Measurements from ENCODE around the gene ANXA5. TPM values are rescaled to one million over a fixed set of nuclear protein-coding genes. Genes with fewer than 3 reads are reported as not detected.

ANXA5 gene
- total RNA-seq, 2 experiments from 2014 or later, result 98.4 to 99.5 TPM

- no peak overlapping the region for H3K4me3 Mint-ChIP-seq
- peak; percentile 17 for DNase-seq
- H3K4me1 Mint-ChIP-seq (ENCODE audit: low read depth), result peaks cover 25% of the 10 kb centered on the region
- no peak overlapping the region for H3K27ac Mint-ChIP-seq
- H3K27me3 Mint-ChIP-seq (ENCODE audit: low read depth), result peaks cover 27% of the 10 kb centered on the region
- no peaks in the 10 kb centered on the region for H3K36me3 Mint-ChIP-seq (ENCODE audit: low read depth)
- CTCF ChIA-PET, result interaction anchor here (2.0 kb wide), 1 partner anchor 245 kb away, joined by 5 read pairs; no protein-coding TSS in a partner anchor
- intact Hi-C loops (cut with micrococcal nuclease), result loop anchor here (2.0 kb wide), 1 partner anchor 19 kb away; no protein-coding TSS in a partner anchor
- peaks cover 2% of the 10 kb centered on the region for H3K9me3 Mint-ChIP-seq
Measured at GRCh38 chr4:121707344-121707743, 10.6 kb upstream of the ANXA5 start.

DNA sequence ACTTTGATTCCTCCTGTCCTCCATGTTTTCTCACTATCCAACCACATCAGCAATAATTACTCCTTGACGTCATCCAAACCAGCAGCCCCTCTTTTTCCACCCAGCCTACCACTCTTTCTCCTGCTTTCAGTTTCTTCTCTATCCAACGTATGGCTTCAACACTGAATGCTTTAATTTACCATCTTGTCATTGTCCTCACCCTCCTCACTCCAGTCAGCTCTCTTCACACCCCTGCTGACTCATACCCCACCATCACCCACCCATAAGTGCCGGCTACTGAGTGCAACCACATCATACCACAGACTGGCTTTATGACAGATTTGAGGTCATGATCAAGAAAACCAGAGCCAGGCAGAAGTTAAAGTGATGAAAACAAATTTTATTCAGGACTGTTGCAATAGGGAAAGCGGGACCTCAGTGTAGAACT is 9.8 kb upstream of the ANXA5 start:
- peak overlapping the region; percentile 25 for H3K27ac Mint-ChIP-seq
- H3K4me3 Mint-ChIP-seq, result no peak overlapping the region
- CTCF ChIA-PET, result interaction anchor here (2.0 kb wide), 1 partner anchor 244 kb away, joined by 5 read pairs; no protein-coding TSS in a partner anchor
- peak; percentile 57 for DNase-seq
- H3K36me3 Mint-ChIP-seq (ENCODE audit: low read depth), result no peaks in the 10 kb centered on the region
- H3K27me3 Mint-ChIP-seq (ENCODE audit: low read depth), result peaks cover 23% of the 10 kb centered on the region
- intact Hi-C loops (cut with micrococcal nuclease), result loop anchor here (1.0 to 2.0 kb wide), 2 partner anchors 9 to 20 kb away; no protein-coding TSS in a partner anchor
- peaks cover 20% of the 10 kb centered on the region for H3K4me1 Mint-ChIP-seq (ENCODE audit: low read depth)
- peaks cover 3% of the 10 kb centered on the region for H3K9me3 Mint-ChIP-seq

DNA sequence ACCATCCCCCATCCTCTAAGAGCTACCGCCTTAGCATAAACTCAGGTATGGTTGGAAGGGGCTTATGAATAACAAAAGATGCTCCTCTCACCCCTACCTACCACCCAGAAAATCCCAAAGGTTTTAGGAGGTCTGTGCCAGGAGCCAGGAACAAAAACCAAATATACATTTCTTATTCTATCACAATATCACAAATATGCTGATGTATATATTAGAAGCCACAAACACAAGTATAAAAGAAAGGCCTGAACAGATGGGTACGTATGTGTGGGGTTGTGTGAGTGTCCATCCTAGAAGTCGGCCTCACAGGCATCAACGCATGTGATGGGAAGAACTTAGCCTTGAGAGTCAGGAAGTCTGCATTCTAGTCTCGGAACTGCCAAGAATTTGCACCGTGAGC is 8.7 kb upstream of the ANXA5 start:
- Mint-ChIP-seq H3K36me3 (ENCODE audit: low read depth) (no peaks in the 10 kb centered on the region), H3K27ac (no peak overlapping the region), H3K27me3 (ENCODE audit: low read depth) (peaks cover 21% of the 10 kb centered on the region), H3K4me1 (ENCODE audit: low read depth) (peaks cover 14% of the 10 kb centered on the region), H3K9me3 (peaks cover 3% of the 10 kb centered on the region), H3K4me3 (no peak overlapping the region)
- CTCF ChIA-PET, result no interaction called here
- no peak for DNase-seq
- intact Hi-C loops (cut with micrococcal nuclease), result no loop called here

DNA sequence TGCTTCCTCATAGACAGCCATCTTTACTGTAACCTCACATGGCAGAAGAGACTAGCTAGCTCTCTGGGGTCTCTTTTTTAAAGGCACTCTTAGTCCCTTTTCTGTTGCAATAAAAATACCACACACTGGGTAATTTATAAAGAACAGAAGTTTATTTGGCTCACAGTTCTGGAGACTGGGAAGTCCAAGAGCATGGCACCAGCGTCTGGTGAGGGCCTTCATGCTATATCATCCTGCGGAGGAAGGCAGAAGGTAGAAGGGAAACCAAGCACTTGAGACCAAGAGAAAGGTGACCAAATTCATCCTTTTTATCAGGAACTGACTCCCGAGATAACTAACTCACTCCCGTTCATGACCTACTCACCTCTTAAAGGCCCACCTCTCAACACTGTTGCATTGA is 5.4 kb upstream of the ANXA5 start:
- Mint-ChIP-seq H3K4me1 (ENCODE audit: low read depth) (peaks cover 12% of the 10 kb centered on the region), H3K9me3 (peaks cover 3% of the 10 kb centered on the region), H3K4me3 (no peak overlapping the region), H3K36me3 (ENCODE audit: low read depth) (no peaks in the 10 kb centered on the region), H3K27me3 (ENCODE audit: low read depth) (peaks cover 16% of the 10 kb centered on the region), H3K27ac (no peak overlapping the region)
- intact Hi-C loops (cut with micrococcal nuclease), result no loop called here
- no peak for DNase-seq
- CTCF ChIA-PET, result no interaction called here

DNA sequence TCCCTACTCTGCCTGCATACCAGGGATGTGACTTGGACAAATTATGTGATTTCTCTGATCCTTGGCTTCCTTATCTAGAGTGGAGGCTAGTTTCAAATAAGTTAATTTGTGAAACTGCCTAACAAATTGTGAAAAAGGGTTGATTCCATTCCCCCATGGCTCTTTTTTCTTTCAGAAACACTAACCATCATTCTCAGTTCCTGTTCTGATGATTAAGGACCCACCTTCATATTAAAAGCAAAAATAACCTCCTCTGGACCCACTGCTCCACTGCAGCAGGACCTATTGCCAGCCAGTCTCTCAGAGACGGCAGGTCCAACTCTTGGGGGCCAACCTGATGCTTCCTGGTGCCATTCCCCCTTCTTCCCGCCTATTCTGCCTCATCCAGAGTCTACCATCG is 4.5 kb upstream of the ANXA5 start:
- Mint-ChIP-seq H3K4me1 (ENCODE audit: low read depth) (peaks cover 3% of the 10 kb centered on the region), H3K4me3 (no peak overlapping the region), H3K27ac (no peak overlapping the region), H3K27me3 (ENCODE audit: low read depth) (peaks cover 16% of the 10 kb centered on the region), H3K36me3 (ENCODE audit: low read depth) (no peaks in the 10 kb centered on the region), H3K9me3 (peaks cover 3% of the 10 kb centered on the region)
- intact Hi-C loops (cut with micrococcal nuclease), result no loop called here
- DNase-seq, result no peak
- CTCF ChIA-PET, result no interaction called here

GRCh38 chr4:121698236-121698671 is 1.5 kb upstream of the ANXA5 start:
- Mint-ChIP-seq H3K27ac (no peak overlapping the region), H3K36me3 (ENCODE audit: low read depth) (peaks cover 2% of the 10 kb centered on the region), H3K4me3 (no peak overlapping the region), H3K9me3 (peaks cover 3% of the 10 kb centered on the region), H3K4me1 (ENCODE audit: low read depth) (peaks cover 11% of the 10 kb centered on the region), H3K27me3 (ENCODE audit: low read depth) (peaks cover 14% of the 10 kb centered on the region)
- intact Hi-C loops (cut with micrococcal nuclease), result loop anchor here (5.0 kb wide), 2 partner anchors 454 to 506 kb away; partner anchors contain the start of gene BLTP1
- CTCF ChIA-PET, result interaction anchor here (1.0 kb wide), 1 partner anchor 27 kb away, joined by 3 read pairs; no protein-coding TSS in a partner anchor
- no peak for DNase-seq

DNA sequence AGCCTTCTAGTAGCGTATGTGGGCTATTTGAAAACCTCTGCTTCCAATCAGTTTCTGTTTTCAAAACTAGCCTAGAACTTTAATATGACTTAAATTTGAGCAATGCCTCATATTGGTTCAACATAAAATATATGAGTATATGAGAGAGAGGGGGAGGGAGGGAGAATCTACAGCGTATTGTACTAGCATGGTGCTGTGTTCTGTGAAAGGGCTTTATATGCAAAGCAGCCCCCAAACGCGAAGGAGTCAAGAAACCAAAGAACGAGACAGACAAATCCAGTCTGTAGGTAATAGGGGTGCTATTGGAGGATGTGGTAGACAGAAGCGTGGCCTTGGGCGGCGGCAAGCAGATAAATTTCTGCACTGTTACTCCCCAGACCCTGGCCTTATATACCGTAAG is 784 bp upstream of the ANXA5 start:
- H3K4me3 Mint-ChIP-seq, result peak overlapping the region; percentile 69
- peaks cover 2% of the 10 kb centered on the region for H3K36me3 Mint-ChIP-seq (ENCODE audit: low read depth)
- H3K27ac Mint-ChIP-seq, result peak overlapping the region; percentile 31
- intact Hi-C loops (cut with micrococcal nuclease), result loop anchor here (1.0 to 5.0 kb wide), 4 partner anchors 9 to 505 kb away; partner anchors contain the start of genes BBS7 and BLTP1
- peaks cover 11% of the 10 kb centered on the region for H3K4me1 Mint-ChIP-seq (ENCODE audit: low read depth)
- H3K27me3 Mint-ChIP-seq (ENCODE audit: low read depth), result peaks cover 14% of the 10 kb centered on the region
- H3K9me3 Mint-ChIP-seq, result peaks cover 3% of the 10 kb centered on the region
- CTCF ChIA-PET, result no interaction called here
- no peak for DNase-seq

DNA sequence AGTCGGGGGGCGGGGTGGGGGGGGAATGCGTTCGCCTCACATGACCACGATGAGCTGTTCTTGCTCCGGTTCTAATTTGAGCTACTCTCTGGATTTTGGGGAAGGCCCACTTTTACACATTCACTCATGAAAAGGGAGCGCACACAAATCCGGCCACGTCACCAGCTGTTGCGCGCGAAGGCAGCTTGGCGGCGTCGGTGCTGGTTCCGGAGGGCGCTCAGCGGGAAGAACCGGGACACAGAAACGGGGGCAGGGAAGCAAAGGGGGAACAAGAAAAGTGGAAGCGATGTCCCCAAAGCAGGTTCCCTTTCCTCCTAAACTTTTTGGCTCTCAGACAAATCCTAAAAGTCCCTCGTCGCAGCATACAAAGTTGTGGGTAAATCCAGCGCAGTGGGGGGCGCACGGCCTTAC is 605 bp downstream of the ANXA5 start:
- CTCF ChIA-PET, result interaction anchor here (0.7 to 1.5 kb wide), 4 partner anchors 14 to 206 kb away, joined by 3 to 4 read pairs (median 4); no protein-coding TSS in a partner anchor
- peak; percentile 86 for DNase-seq
- peak overlapping the region; percentile 91 for H3K27ac Mint-ChIP-seq
- peaks cover 11% of the 10 kb centered on the region for H3K4me1 Mint-ChIP-seq (ENCODE audit: low read depth)
- intact Hi-C loops (cut with micrococcal nuclease), result loop anchor here (1.0 to 5.0 kb wide), 7 partner anchors 30 to 1630 kb away; partner anchors contain the start of genes BBS7, BLTP1, EXOSC9 and MAD2L1
- H3K36me3 Mint-ChIP-seq (ENCODE audit: low read depth), result peaks cover 2% of the 10 kb centered on the region
- peaks cover 11% of the 10 kb centered on the region for H3K27me3 Mint-ChIP-seq (ENCODE audit: low read depth)
- no peaks in the 10 kb centered on the region for H3K9me3 Mint-ChIP-seq
- H3K4me3 Mint-ChIP-seq, result peak overlapping the region; percentile 93

DNA sequence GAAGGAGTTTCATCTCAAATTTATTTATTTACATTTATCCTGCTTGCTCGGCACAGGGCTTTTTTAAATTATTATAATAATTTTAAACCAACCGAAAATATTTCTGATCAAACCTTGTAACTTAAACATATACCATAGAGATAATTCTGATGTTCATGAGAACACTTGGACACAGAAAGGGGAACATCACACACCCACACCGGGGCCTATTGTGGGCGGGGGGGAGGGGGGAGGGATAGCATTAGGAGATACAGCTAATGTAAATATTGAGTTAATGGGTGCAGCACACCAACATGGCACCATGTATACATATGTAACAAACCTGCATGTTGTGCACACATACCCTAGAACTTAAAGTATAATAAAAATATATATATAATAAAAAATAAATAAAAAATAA is 2.9 kb downstream of the ANXA5 start:
- no peak overlapping the region for H3K27ac Mint-ChIP-seq
- peaks cover 10% of the 10 kb centered on the region for H3K27me3 Mint-ChIP-seq (ENCODE audit: low read depth)
- CTCF ChIA-PET, result no interaction called here
- H3K9me3 Mint-ChIP-seq, result no peaks in the 10 kb centered on the region
- intact Hi-C loops (cut with micrococcal nuclease), result no loop called here
- H3K4me1 Mint-ChIP-seq (ENCODE audit: low read depth), result peaks cover 11% of the 10 kb centered on the region
- H3K36me3 Mint-ChIP-seq (ENCODE audit: low read depth), result peaks cover 2% of the 10 kb centered on the region
- DNase-seq, result no peak
- H3K4me3 Mint-ChIP-seq, result no peak overlapping the region

DNA sequence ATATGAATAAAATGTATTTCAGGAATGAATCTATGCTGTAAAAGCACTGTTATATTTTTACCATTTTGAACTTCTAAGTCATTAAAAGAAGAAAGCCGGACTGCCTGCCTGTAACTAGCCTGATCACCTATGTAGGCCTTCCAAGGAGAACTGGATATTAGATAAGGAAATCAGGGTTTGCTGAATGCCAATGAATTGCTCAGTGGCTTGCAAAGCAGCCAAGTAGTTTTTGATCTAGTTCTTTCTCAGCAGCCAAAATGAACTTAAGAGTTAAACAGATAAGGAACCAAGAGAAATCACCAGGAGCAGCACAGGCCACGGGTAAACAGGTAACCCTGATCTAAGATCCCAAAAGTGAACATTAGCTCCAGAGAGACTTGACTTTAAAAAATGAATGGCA is 3.3 kb downstream of the ANXA5 start:
- no peak overlapping the region for H3K27ac Mint-ChIP-seq
- no peaks in the 10 kb centered on the region for H3K9me3 Mint-ChIP-seq
- H3K4me3 Mint-ChIP-seq, result no peak overlapping the region
- H3K27me3 Mint-ChIP-seq (ENCODE audit: low read depth), result peaks cover 6% of the 10 kb centered on the region
- DNase-seq, result no peak
- H3K36me3 Mint-ChIP-seq (ENCODE audit: low read depth), result peaks cover 2% of the 10 kb centered on the region
- CTCF ChIA-PET, result no interaction called here
- peaks cover 11% of the 10 kb centered on the region for H3K4me1 Mint-ChIP-seq (ENCODE audit: low read depth)
- intact Hi-C loops (cut with micrococcal nuclease), result no loop called here

GRCh38 chr4:121692261-121692660 is 4.5 kb downstream of the ANXA5 start:
- no peak for DNase-seq
- Mint-ChIP-seq H3K9me3 (no peaks in the 10 kb centered on the region), H3K27ac (no peak overlapping the region), H3K4me1 (ENCODE audit: low read depth) (peaks cover 8% of the 10 kb centered on the region), H3K27me3 (ENCODE audit: low read depth) (peaks cover under 1% of the 10 kb centered on the region), H3K36me3 (ENCODE audit: low read depth) (peaks cover 2% of the 10 kb centered on the region), H3K4me3 (no peak overlapping the region)
- intact Hi-C loops (cut with micrococcal nuclease), result no loop called here
- CTCF ChIA-PET, result no interaction called here

DNA sequence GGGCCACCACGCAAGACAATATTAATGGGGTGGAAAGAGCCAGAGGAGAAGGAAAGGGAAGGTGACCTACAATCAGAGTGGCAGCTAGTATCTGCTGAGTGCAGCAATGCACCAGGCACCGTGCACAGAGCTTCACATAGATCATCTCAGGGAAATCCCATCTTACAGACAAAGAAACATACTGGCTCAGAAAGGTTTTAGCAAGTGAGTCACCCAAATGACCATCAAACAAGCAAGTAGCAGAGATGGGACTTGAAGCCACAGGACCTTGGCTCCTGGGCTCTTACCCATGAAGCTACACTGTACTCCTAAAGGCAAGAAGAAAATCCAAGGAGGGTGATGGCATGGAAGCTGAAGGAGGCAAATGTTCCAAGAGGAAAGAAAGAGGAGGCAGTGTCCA is 6.8 kb downstream of the ANXA5 start:
- Mint-ChIP-seq H3K4me1 (ENCODE audit: low read depth) (peaks cover 3% of the 10 kb centered on the region), H3K27me3 (ENCODE audit: low read depth) (no peaks in the 10 kb centered on the region), H3K27ac (no peak overlapping the region), H3K36me3 (ENCODE audit: low read depth) (peaks cover 4% of the 10 kb centered on the region), H3K4me3 (no peak overlapping the region), H3K9me3 (no peaks in the 10 kb centered on the region)
- DNase-seq, result no peak
- CTCF ChIA-PET, result no interaction called here
- intact Hi-C loops (cut with micrococcal nuclease), result no loop called here

GRCh38 chr4:121688701-121689100 is 8.1 kb downstream of the ANXA5 start:
- no peak for DNase-seq
- Mint-ChIP-seq H3K36me3 (ENCODE audit: low read depth) (peaks cover 4% of the 10 kb centered on the region), H3K9me3 (no peaks in the 10 kb centered on the region), H3K27ac (no peak overlapping the region), H3K4me1 (ENCODE audit: low read depth) (no peaks in the 10 kb centered on the region), H3K27me3 (ENCODE audit: low read depth) (no peaks in the 10 kb centered on the region), H3K4me3 (no peak overlapping the region)
- intact Hi-C loops (cut with micrococcal nuclease), result no loop called here
- CTCF ChIA-PET, result no interaction called here
